Muscle layer of duodenum (tissue), 2 donors: ENCODE measurements around the gene GAL.
"Not testable (repeated sequence)": the region's sequence is repeated elsewhere in the genome, so short reads cannot be mapped to it uniquely, and the experiment has no call there.

ENCODE experiments used
- H3K27ac ChIP-seq: one replicate; pipeline ENCODE4 v1.7.0; 2013; ENCODE audit warnings: mild to moderate bottlenecking, low read length
- H3K27me3 ChIP-seq: one replicate; pipeline ENCODE4 v1.7.0; 2013; ENCODE audit warnings: low read depth, mild to moderate bottlenecking, control low read depth, low read length
- H3K36me3 ChIP-seq, 2 donors: one replicate each; pipeline ENCODE4 v1.7.0; 2013; ENCODE audit warnings: low read length in 2 of 2, control low read depth in 1 of 2, mild to moderate bottlenecking in 1 of 2; ENCODE audit not compliant: insufficient read depth in 2 of 2, control insufficient read depth in 1 of 2
- H3K4me1 ChIP-seq, 2 donors: one replicate each; pipeline ENCODE4 v1.7.0; 2013; ENCODE audit warnings: low read length in 2 of 2, mild to moderate bottlenecking in 2 of 2, control low read depth in 1 of 2, moderate library complexity in 1 of 2; ENCODE audit not compliant: insufficient read depth in 2 of 2, control insufficient read depth in 1 of 2
- H3K4me3 ChIP-seq, 2 donors: one replicate each; pipeline ENCODE4 v1.7.0; 2013; ENCODE audit warnings: low read length in 2 of 2, low read depth in 1 of 2, mild to moderate bottlenecking in 1 of 2
- H3K9me3 ChIP-seq, 2 donors: one replicate each; pipeline ENCODE4 v1.7.0; 2013; ENCODE audit warnings: low read length in 2 of 2, control low read depth in 1 of 2, mild to moderate bottlenecking in 1 of 2; ENCODE audit not compliant: control insufficient read depth in 1 of 2
- donor health status: healthy.

The GAL gene, protein sequence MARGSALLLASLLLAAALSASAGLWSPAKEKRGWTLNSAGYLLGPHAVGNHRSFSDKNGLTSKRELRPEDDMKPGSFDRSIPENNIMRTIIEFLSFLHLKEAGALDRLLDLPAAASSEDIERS

GRCh38 chr11:68684385-68685356, at the start of gene GAL:
GAL (plus strand) TSS chr11:68684544; CDS start chr11:68684924, 380 bp downstream.
- Histone ChIP-seq H3K27me3 (peaks cover 25% of the 10 kb centered on the region), H3K4me3 (peak within 1 kb of the TSS in 1 of 2 donors; percentile 53), H3K36me3 (no peaks in the 10 kb centered on the region), H3K27ac (no peak within 1 kb of the TSS), H3K9me3 (no peaks in the 10 kb centered on the region), H3K4me1 (peaks cover 0 to 13% of the 10 kb centered on the region in 2 donors)

- not testable (repeated sequence) for H3K4me3 ChIP-seq, H3K4me1 ChIP-seq, H3K36me3 ChIP-seq, H3K9me3 ChIP-seq, H3K27ac ChIP-seq, H3K27me3 ChIP-seq
Observed at GRCh38 chr11:68634606-68635005, 49.7 kb upstream of the GAL start.

- not testable (repeated sequence) for H3K27me3 ChIP-seq, H3K4me1 ChIP-seq, H3K9me3 ChIP-seq, H3K4me3 ChIP-seq, H3K36me3 ChIP-seq, H3K27ac ChIP-seq
Observed at GRCh38 chr11:68635172-68635571, 49.2 kb upstream of the GAL start.

DNA sequence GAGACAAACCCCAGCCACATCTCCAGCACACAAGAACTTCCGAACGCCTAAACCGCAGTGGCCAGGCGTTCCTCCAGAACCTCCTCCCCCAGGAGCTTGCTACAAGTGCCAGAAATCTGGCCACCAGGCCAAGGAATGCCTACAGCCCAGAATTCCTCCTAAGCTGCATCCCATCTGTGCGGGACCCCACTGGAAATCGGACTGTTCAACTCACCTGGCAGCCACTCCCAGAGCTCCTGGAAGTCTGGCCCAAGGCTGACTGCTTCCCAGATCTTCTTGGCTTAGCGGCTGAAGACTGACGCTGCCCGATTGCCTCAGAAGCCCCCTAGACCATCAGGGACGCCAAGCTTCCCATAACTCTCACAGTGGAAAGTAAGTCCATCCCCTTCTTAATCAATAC, 48.5 kb upstream of the GAL start:
- not testable (repeated sequence) for H3K27me3 ChIP-seq, H3K4me1 ChIP-seq, H3K27ac ChIP-seq, H3K36me3 ChIP-seq, H3K4me3 ChIP-seq, H3K9me3 ChIP-seq

DNA sequence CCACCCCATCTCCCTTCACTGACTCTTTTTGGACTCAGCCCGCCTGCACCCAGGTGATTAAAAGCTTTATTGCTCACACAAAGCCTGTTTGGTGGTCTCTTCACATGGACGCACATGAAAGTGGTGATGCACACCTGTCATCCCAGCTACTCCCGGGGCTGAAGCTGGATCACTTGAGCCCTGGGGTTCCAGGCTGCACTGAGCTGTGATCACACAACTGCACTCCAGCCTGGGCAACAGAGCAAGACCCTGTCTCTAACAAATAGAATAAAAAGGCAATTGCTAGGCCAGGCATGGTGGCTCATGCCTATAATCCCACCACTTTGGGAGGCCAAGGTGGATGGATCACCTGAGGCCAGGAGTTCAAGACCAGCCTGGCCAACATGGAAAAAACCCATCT, 45.0 kb upstream of the GAL start:
- not testable (repeated sequence) for H3K4me3 ChIP-seq, H3K36me3 ChIP-seq, H3K4me1 ChIP-seq, H3K27me3 ChIP-seq, H3K9me3 ChIP-seq, H3K27ac ChIP-seq

- no peaks in the 10 kb centered on the region for H3K36me3 ChIP-seq
- H3K4me3 ChIP-seq: no peak overlapping the region
- no peaks in the 10 kb centered on the region for H3K27me3 ChIP-seq
- H3K9me3 ChIP-seq: peaks cover 1 to 2% of the 10 kb centered on the region in 2 donors
- no peak overlapping the region for H3K27ac ChIP-seq
- H3K4me1 ChIP-seq: no peaks in the 10 kb centered on the region
Observed at GRCh38 chr11:68641880-68642279, 42.5 kb upstream of the GAL start.

GRCh38 chr11:68643585-68643984, 40.8 kb upstream of the GAL start:
- no peak overlapping the region for H3K27ac ChIP-seq
- peaks cover 9 to 10% of the 10 kb centered on the region in 2 donors for H3K9me3 ChIP-seq
- no peak overlapping the region for H3K4me3 ChIP-seq
- H3K27me3 ChIP-seq: no peaks in the 10 kb centered on the region
- no peaks in the 10 kb centered on the region for H3K36me3 ChIP-seq
- no peaks in the 10 kb centered on the region for H3K4me1 ChIP-seq

- Histone ChIP-seq H3K4me1 (no peaks in the 10 kb centered on the region), H3K36me3 (no peaks in the 10 kb centered on the region), H3K9me3 (peaks cover 9 to 10% of the 10 kb centered on the region in 2 donors), H3K27ac (no peak overlapping the region), H3K4me3 (no peak overlapping the region), H3K27me3 (no peaks in the 10 kb centered on the region)
Observed at GRCh38 chr11:68646832-68647231, 37.5 kb upstream of the GAL start.

DNA sequence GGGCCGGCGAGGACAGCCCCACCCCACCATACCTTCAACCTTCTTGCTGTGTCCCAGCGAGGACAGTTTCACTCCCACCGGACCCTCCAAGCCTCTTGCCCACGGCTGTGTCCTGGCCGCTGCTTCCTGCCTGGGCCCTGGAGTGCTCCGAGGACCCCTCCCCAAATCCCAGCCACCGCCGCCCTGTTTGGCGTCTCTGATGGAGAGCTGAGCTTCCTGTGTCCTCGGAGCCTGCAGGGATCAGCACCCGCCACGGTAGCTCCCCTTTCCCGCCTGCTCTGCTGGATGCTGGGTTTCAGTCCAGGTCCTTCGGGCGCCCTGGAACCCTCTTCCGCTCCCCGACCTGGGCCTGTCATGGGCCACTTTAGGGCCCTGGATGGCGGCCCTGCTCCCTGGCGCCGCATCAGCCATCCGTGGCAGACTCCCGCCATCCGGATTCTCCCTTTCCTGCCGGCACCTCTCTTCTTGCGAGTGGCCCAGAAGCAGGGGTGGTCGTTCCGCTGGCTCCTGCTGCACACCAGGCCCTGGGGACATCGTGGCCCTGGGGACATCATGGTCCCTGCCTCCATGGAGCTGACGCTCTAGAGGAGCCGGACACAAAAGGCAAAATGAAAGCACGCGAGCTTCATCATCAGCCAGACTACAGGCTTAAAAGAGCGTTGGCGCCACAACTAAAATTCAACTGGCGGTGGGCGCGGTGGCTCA, 34.3 kb upstream of the GAL start:
- Histone ChIP-seq H3K27me3 (no peaks in the 10 kb centered on the region), H3K27ac (no peak overlapping the region), H3K36me3 (no peaks in the 10 kb centered on the region), H3K4me3 (no peak overlapping the region), H3K9me3 (peaks cover 9 to 17% of the 10 kb centered on the region in 2 donors), H3K4me1 (no peaks in the 10 kb centered on the region)

GRCh38 chr11:68650801-68651200, 33.5 kb upstream of the GAL start:
- Histone ChIP-seq H3K27me3 (no peaks in the 10 kb centered on the region), H3K9me3 (peaks cover 9 to 23% of the 10 kb centered on the region in 2 donors), H3K36me3 (no peaks in the 10 kb centered on the region), H3K4me3 (no peak overlapping the region), H3K4me1 (no peaks in the 10 kb centered on the region), H3K27ac (no peak overlapping the region)

DNA sequence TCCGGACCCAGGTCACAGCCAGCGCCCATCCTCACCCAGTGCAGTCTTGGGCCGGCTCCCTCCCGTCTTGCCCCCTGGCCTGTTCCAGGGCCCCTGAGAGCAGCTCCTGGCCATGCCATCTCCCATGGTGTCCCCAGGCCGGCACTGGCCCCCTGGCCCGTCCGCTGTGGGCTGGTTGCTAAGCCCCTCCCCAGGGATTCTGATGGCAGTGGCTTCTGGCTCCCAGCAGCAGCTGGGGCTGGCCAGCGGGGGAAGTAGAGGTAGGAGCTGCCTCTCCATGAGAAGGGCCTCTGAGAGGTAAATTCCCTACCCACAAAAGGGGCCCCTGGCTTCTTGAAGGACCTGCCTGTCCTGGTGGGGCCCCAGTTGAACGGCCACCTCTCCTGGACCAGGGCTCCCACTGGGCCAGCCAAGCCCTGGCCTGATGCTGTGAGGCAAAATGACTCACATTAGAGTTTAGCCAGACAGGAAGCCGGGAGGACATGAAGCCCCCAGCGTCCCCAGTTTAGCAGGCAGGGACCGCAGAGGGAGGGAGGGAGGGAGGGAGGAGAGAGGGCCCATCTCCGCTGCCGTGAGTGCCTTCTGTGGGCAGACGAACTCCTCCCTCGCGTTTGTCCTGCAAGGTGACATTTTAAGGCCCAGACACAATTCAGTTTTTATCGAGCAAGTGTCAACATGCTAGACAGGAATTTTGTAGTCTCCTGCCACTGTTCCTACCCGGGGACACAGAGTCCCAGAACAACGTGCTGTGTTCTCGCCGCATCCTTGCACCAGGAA, 32.9 kb upstream of the GAL start:
- Histone ChIP-seq H3K9me3 (peaks cover 9 to 23% of the 10 kb centered on the region in 2 donors), H3K27me3 (no peaks in the 10 kb centered on the region), H3K27ac (no peak overlapping the region), H3K36me3 (no peaks in the 10 kb centered on the region), H3K4me3 (no peak overlapping the region), H3K4me1 (no peaks in the 10 kb centered on the region)
